PFSK-1 (cell line): ENCODE results near the gene DNAH9.

Experiments
- FOXP2 ChIP-seq: optimal IDR thresholded peaks from 2 replicates; pipeline ENCODE3; 2011; ENCODE audit warnings: borderline replicate concordance, control low read depth, inconsistent platforms; ENCODE audit not compliant: insufficient read depth; ENCODE audit errors: extremely low read length, extremely low read depth
- POLR2AphosphoS5 ChIP-seq: IDR thresholded peaks from 2 replicates; pipeline ENCODE4 v1.6.1; 2012; ENCODE audit warnings: low read depth, mild to moderate bottlenecking, control low read depth, low read length, moderate library complexity
- SIN3A ChIP-seq: IDR thresholded peaks from 2 replicates; pipeline ENCODE4 v1.6.1; 2012; ENCODE audit warnings: mild to moderate bottlenecking, low read length, moderate library complexity, borderline replicate concordance; ENCODE audit not compliant: insufficient read depth
- TAF1 ChIP-seq: IDR thresholded peaks from 2 replicates; pipeline ENCODE4 v1.6.1; 2012; ENCODE audit warnings: low read length, control low read depth, borderline replicate concordance; ENCODE audit not compliant: insufficient read depth
- TF ChIP-seq, protein P1 (sequence below), 2 experiments: IDR thresholded peaks; 2 replicates each; pipeline versions ENCODE4 v1.6.1 to v1.8.0; 2011 to 2012; ENCODE audit warnings: low read depth in 2 of 2, low read length in 2 of 2, control low read depth in 1 of 2, inconsistent platforms in 1 of 2, mild to moderate bottlenecking in 1 of 2, moderate library complexity in 1 of 2; ENCODE audit not compliant: insufficient read depth in 1 of 2

The DNAH9 gene

DNA sequence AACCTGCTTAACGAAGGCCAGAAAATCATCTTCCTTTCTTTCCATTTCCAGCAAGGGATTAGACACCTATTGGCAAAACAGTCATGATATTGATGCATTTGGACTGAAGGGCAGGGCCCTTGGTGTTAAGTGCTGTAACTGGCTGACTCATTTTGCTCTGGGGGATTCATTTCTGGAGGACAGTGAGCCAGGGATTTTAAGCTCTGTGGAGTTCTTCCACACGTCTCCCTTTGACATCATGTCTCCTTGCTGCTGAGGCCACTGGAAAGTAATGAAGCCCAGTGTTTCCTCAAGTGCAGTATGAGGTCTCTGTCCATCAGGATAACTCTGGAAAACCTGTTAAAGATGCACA lies 42.2 kb downstream of the DNAH9 start:
- no peak for TF ChIP-seq SIN3A
- TF ChIP-seq, protein P1, sequence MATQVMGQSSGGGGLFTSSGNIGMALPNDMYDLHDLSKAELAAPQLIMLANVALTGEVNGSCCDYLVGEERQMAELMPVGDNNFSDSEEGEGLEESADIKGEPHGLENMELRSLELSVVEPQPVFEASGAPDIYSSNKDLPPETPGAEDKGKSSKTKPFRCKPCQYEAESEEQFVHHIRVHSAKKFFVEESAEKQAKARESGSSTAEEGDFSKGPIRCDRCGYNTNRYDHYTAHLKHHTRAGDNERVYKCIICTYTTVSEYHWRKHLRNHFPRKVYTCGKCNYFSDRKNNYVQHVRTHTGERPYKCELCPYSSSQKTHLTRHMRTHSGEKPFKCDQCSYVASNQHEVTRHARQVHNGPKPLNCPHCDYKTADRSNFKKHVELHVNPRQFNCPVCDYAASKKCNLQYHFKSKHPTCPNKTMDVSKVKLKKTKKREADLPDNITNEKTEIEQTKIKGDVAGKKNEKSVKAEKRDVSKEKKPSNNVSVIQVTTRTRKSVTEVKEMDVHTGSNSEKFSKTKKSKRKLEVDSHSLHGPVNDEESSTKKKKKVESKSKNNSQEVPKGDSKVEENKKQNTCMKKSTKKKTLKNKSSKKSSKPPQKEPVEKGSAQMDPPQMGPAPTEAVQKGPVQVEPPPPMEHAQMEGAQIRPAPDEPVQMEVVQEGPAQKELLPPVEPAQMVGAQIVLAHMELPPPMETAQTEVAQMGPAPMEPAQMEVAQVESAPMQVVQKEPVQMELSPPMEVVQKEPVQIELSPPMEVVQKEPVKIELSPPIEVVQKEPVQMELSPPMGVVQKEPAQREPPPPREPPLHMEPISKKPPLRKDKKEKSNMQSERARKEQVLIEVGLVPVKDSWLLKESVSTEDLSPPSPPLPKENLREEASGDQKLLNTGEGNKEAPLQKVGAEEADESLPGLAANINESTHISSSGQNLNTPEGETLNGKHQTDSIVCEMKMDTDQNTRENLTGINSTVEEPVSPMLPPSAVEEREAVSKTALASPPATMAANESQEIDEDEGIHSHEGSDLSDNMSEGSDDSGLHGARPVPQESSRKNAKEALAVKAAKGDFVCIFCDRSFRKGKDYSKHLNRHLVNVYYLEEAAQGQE (IDR thresholded peaks at IDR 0.05; ENCODE audit: insufficient read depth in 1 of 2, low read depth in 2 of 2, low read length in 2 of 2), result no peak
- no peak for TF ChIP-seq TAF1
- no peak for TF ChIP-seq POLR2AphosphoS5
- TF ChIP-seq FOXP2, result no peak

DNA sequence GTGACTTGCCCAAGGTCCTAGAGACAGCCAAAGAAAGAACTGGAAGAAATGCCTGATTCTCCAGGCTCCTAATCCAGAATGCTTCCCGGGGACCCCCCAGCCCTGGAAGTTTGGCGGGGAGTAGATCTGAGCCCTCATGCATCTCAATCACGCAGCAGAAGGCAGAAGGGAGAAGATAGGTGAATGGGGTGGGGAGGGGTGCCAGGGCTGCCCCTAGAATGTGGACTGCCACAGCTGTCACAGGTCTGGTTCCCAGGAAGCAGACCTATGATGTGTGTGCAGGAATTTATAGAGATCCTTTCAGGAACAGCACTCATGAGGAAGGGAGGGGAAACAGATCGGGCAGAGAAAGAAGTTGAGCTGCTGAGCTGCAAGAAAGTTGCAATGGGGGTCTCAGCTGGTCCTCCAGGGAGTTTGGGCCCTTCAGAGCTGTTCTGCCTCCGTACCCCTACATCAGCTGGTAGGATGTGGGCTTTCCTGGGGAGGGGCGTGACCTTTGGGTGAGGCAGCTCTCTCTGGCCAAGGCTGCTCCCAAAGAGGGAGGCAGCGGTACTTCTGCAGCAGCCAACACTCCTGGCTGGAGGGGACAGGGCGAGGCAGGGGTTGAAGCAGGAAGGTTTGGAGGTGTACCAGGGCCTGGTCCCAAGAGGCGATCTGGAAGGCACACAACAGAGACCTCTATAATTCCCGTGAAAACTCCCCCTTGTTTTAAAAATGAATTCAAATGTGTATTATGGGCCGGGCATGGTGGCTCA lies 43.4 kb downstream of the DNAH9 start:
- TF ChIP-seq, protein P1 (IDR thresholded peaks at IDR 0.05; ENCODE audit: insufficient read depth in 1 of 2, low read depth in 2 of 2, low read length in 2 of 2), result no peak
- TF ChIP-seq SIN3A (no peak), FOXP2 (no peak), TAF1 (no peak), POLR2AphosphoS5 (no peak)

DNA sequence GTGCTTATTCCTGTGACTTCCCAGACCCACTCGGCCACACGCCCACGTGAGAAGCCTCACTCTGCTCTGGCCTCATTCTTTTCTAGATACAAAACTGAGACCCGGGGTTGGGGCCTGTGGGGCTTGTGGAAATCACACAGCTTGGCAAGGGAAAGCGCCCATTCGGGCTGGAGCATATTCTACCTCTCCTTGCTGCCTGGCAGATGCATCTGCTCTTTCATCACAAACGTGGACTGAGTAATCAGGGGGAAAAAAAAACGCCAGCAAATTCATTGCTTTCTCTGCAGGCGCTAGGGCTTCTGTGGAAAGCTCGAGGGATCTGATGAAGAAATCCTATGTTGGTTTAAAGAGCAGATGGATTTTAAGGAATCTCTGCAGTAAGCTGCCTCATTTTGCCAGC lies 44.4 kb downstream of the DNAH9 start:
- no peak for TF ChIP-seq TAF1
- TF ChIP-seq SIN3A, result no peak
- TF ChIP-seq FOXP2, result no peak
- TF ChIP-seq, protein P1 (IDR thresholded peaks at IDR 0.05; ENCODE audit: insufficient read depth in 1 of 2, low read depth in 2 of 2, low read length in 2 of 2), result no peak
- no peak for TF ChIP-seq POLR2AphosphoS5

DNA sequence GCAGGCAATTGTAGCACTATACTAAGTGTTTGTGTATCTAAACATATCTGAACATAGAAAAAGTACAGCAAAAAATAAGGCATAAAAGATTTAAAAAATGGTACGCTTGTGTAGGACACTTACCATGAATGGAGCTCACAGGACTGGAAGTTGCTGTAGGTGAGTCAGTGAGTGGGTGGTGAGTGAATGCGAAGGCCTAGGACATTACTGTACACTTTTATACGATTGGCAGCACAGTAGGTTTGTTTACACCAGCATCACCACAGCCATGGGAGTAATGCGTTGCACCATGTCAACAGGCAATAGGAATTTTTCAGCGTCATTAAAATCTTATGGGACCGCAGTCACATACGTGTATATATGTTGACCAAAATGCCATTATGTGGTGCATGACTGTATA lies 45.6 kb downstream of the DNAH9 start:
- TF ChIP-seq POLR2AphosphoS5 (no peak), FOXP2 (no peak), TAF1 (no peak), SIN3A (no peak)
- TF ChIP-seq, protein P1 (IDR thresholded peaks at IDR 0.05; ENCODE audit: insufficient read depth in 1 of 2, low read depth in 2 of 2, low read length in 2 of 2), result no peak
